ENCODE data around the gene XRCC2.

DNA sequence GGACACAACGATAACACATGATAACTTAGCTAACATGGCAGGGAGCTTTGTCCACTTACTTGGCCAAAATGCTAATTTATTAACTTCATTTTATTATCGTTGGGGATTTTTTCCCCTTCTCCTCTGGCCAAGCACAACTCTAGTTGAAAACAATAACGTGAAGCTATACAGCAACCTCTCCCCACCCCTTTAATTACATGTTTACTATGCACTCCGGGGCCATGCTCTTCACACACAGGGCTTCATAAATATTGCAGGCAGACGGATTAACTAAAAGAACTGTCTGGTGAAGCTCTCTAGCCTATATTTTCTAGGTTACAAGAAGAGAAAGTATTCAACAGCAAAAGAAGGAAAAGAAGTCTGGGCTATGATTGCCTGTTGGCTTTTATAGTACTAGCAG lies 51.7 kb downstream of the XRCC2 start:
- TF ChIP-seq, protein P1, sequence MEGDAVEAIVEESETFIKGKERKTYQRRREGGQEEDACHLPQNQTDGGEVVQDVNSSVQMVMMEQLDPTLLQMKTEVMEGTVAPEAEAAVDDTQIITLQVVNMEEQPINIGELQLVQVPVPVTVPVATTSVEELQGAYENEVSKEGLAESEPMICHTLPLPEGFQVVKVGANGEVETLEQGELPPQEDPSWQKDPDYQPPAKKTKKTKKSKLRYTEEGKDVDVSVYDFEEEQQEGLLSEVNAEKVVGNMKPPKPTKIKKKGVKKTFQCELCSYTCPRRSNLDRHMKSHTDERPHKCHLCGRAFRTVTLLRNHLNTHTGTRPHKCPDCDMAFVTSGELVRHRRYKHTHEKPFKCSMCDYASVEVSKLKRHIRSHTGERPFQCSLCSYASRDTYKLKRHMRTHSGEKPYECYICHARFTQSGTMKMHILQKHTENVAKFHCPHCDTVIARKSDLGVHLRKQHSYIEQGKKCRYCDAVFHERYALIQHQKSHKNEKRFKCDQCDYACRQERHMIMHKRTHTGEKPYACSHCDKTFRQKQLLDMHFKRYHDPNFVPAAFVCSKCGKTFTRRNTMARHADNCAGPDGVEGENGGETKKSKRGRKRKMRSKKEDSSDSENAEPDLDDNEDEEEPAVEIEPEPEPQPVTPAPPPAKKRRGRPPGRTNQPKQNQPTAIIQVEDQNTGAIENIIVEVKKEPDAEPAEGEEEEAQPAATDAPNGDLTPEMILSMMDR (conservative IDR thresholded peaks at IDR 0.05) = no peak
- no peak for TF ChIP-seq ZFX (IDR thresholded peaks at IDR 0.05)
